Measurements from ENCODE around the gene APOL2.

APOL2 gene

GRCh38 chr22:36183446-36183845 lies 55.9 kb downstream of the APOL2 start:
- DNase-seq (ENCODE audit: low read depth): no peak
- H3K4me3 ChIP-seq (ENCODE audit: control insufficient read depth, low read depth, low read length): no peak overlapping the region
- TF ChIP-seq, protein P1, sequence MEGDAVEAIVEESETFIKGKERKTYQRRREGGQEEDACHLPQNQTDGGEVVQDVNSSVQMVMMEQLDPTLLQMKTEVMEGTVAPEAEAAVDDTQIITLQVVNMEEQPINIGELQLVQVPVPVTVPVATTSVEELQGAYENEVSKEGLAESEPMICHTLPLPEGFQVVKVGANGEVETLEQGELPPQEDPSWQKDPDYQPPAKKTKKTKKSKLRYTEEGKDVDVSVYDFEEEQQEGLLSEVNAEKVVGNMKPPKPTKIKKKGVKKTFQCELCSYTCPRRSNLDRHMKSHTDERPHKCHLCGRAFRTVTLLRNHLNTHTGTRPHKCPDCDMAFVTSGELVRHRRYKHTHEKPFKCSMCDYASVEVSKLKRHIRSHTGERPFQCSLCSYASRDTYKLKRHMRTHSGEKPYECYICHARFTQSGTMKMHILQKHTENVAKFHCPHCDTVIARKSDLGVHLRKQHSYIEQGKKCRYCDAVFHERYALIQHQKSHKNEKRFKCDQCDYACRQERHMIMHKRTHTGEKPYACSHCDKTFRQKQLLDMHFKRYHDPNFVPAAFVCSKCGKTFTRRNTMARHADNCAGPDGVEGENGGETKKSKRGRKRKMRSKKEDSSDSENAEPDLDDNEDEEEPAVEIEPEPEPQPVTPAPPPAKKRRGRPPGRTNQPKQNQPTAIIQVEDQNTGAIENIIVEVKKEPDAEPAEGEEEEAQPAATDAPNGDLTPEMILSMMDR (conservative IDR thresholded peaks at IDR 0.05; ENCODE audit: control insufficient read depth, insufficient read depth, low read depth, low read length): no peak

- no peak overlapping the region for H3K4me3 ChIP-seq (ENCODE audit: control insufficient read depth, low read depth, low read length)
- DNase-seq (ENCODE audit: low read depth): no peak
- TF ChIP-seq, protein P1 (conservative IDR thresholded peaks at IDR 0.05; ENCODE audit: control insufficient read depth, insufficient read depth, low read depth, low read length): no peak
Observed at GRCh38 chr22:36182857-36183256, 56.5 kb downstream of the APOL2 start.

DNA sequence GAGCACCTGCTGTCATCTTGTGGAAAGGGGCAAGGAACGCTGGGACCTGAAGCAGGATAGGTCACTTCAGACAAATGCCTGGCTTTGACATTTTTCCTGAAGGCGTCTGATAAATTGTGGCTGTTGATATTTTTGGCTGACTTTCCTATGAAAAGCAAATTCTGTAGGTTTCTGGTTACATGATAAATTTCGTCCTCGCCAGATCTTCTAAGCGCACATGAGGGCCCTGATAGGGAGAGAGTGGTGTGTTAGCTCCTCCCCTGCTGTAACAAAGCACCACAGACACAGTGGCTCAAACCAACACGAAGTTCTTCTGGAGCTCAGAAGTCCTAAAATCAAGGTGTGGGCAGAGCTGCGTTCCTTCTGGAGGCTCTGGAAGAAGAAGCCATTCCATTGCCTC lies 57.3 kb downstream of the APOL2 start:
- DNase-seq (ENCODE audit: low read depth): no peak
- TF ChIP-seq, protein P1 (conservative IDR thresholded peaks at IDR 0.05; ENCODE audit: control insufficient read depth, insufficient read depth, low read depth, low read length): no peak

GRCh38 chr22:36180928-36181327 lies 58.4 kb downstream of the APOL2 start:
- TF ChIP-seq, protein P1 (conservative IDR thresholded peaks at IDR 0.05; ENCODE audit: control insufficient read depth, insufficient read depth, low read depth, low read length): no peak
- no peak overlapping the region for H3K4me3 ChIP-seq (ENCODE audit: control insufficient read depth, low read depth, low read length)
- DNase-seq (ENCODE audit: low read depth): no peak

More for the DNA sequence above, 57.3 kb downstream of the APOL2 start:
- H3K4me3 ChIP-seq (ENCODE audit: control insufficient read depth, low read depth, low read length): no peak overlapping the region

DNA sequence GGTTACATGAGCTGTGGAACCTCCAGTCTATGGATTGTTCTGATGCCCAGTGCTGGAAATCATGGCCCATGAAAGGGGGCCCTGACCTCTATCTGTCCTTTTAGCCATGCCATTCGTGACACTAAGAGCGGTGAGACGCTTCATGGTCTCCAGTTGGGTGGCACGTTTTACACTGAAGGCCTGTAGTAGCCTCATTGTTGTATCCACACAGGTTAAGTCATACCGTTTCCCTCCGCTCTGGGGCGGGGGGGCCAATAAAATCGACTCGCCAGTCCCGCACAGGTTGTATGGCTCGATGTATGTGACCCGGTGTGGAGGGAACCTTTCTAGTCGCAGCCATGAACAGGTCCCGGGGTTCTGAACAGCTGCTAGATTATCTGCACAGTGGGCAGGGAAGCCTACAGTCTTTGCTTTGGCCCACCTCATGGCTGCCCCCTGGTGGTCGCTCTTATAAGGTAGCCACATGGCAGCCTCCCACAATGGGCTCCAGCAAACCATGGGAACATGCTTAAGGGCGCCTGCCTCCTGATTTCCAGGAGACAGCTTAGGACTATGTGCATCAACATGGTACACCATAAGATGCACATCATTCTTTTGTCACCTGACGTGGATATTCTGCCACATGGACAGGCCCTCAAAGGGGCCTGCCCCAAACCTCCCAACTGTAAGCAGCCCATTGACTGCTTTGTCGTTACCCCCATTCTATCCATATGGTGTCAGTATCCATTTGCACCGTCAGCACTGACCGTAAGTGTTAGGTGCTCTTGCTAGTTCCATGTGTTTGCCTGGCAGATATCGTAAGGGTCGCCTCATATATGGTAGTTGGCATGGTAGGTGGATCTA lies 59.1 kb downstream of the APOL2 start:
- TF ChIP-seq, protein P1 (conservative IDR thresholded peaks at IDR 0.05; ENCODE audit: control insufficient read depth, insufficient read depth, low read depth, low read length): peak; percentile 87
- DNase-seq (ENCODE audit: low read depth): peak; percentile 63
- no peak overlapping the region for H3K4me3 ChIP-seq (ENCODE audit: control insufficient read depth, low read depth, low read length)

DNA sequence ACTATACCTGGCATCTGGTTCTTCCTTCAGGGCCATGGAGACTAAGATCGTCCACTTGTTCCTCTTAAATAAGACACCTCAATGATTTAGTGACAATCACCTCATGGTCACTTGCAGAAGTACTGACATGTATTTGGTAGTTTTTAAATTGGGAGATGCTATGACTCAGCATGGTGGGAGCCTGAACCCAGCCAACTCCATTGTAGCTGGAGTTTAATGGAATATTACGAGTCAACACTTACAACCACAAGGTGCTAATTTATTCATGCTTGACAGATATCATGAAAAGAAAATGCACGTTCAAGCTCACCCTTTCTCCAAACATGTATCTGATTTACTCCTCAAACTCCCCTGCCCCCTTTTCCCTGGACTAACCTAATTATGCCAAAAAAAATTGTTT lies 62.2 kb downstream of the APOL2 start:
- no peak for DNase-seq (ENCODE audit: low read depth)
- TF ChIP-seq, protein P1 (conservative IDR thresholded peaks at IDR 0.05; ENCODE audit: control insufficient read depth, insufficient read depth, low read depth, low read length): no peak
- H3K4me3 ChIP-seq (ENCODE audit: control insufficient read depth, low read depth, low read length): no peak overlapping the region

All from fibroblast of mammary gland (primary cell).